Measurements from ENCODE around the gene MMS22L.
A peak's percentile ranks its signal among the peaks of the same experiment; 100 is the strongest.

The MMS22L gene, protein sequence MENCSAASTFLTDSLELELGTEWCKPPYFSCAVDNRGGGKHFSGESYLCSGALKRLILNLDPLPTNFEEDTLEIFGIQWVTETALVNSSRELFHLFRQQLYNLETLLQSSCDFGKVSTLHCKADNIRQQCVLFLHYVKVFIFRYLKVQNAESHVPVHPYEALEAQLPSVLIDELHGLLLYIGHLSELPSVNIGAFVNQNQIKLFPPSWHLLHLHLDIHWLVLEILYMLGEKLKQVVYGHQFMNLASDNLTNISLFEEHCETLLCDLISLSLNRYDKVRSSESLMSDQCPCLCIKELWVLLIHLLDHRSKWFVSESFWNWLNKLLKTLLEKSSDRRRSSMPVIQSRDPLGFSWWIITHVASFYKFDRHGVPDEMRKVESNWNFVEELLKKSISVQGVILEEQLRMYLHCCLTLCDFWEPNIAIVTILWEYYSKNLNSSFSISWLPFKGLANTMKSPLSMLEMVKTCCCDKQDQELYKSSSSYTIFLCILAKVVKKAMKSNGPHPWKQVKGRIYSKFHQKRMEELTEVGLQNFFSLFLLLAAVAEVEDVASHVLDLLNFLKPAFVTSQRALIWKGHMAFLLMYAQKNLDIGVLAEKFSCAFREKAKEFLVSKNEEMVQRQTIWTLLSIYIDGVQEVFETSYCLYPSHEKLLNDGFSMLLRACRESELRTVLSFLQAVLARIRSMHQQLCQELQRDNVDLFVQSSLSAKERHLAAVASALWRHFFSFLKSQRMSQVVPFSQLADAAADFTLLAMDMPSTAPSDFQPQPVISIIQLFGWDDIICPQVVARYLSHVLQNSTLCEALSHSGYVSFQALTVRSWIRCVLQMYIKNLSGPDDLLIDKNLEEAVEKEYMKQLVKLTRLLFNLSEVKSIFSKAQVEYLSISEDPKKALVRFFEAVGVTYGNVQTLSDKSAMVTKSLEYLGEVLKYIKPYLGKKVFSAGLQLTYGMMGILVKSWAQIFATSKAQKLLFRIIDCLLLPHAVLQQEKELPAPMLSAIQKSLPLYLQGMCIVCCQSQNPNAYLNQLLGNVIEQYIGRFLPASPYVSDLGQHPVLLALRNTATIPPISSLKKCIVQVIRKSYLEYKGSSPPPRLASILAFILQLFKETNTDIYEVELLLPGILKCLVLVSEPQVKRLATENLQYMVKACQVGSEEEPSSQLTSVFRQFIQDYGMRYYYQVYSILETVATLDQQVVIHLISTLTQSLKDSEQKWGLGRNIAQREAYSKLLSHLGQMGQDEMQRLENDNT
- 17.5 to 18.4 (median 18.3) reads per million in 3 donors for total RNA-seq

DNA sequence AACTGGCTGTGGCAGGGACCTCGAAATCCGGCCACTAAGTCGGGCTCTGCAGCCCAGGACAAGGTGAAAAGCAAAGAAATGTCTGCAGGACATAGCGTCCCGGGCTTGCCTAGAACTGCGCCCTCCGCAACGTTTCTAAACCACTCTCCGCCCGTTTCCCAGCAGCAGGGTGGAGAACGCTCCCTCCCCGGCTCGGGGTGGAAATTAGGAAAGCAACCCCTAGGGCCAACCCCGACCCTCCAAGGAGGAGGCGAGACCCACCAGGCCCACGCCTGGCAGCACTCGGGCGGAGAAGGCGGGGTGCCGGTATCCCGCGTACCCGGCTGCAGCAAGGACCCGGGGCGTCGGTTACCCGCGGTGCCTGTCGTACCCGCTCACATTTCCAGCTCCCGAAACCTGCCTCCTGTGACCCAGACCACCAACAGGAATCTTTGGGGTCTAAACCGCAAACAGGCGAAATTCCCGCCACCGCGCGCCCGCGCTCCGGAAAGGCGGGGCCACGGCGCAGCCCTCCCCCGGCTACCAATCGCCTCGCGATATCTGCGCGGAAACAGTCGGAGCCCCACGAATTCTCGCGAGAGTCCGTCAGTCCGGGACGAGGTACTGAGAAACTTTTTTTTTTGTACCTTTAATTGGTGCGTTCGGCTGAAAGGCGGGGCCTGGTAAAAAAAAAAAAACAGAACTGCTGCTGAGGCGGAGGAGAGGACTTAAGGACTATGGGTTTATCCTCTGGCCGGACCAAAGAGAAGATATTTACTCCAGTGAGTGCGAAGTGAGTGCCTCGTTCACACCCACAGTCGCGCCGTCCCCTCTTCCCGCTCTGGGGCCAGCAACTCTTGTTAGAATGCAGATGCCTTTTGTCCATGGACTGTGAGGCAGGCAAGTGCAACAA is at the start of gene MMS22L:
MMS22L (minus strand) TSS at position 491 of the 892 bp plus-strand sequence. CDS start 739 bp downstream, outside the sequence.
- DNase-seq: peak; percentile 85 to 91 (median 86)
- Histone ChIP-seq H3K4me3 (ENCODE audit: insufficient read depth, low read depth, low read length, poor library complexity, severe bottlenecking) (peak within 1 kb of the TSS; percentile 98), H3K27me3 (replicated peaks; ENCODE audit: control insufficient read depth, insufficient read depth, low read length, poor library complexity, severe bottlenecking) (no peaks in the 10 kb centered on the region), H3K36me3 (ENCODE audit: control insufficient read depth, insufficient read depth, low read length) (no peaks in the 10 kb centered on the region), H3K9me3 (ENCODE audit: control insufficient read depth, low read length) (no peaks in the 10 kb centered on the region), H3K27ac (ENCODE audit: insufficient read depth, low read length, poor library complexity, severe bottlenecking) (peak within 1 kb of the TSS; percentile 65), H3K4me1 (ENCODE audit: control insufficient read depth, insufficient read depth, low read length, poor library complexity, severe bottlenecking) (peaks cover 5% of the 10 kb centered on the region)

DNA sequence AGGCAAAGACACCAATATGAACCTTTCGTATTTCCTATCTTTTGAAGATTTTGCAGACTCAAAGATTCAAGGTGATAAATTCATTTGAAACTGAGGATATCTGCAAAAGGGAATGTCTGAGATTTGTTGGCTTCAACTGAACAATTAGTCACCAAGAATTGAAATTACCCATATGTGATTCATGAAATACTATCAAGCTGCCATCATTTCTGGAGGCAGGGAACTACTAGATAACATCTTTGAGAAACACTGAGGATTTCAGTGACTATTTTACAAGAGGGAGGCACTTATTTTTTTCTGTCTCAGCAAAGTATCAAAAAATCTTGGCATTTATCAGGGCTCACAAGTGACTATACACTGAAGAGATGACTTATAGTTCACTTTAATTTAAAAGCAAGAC is 39.8 kb upstream of the MMS22L start:
- no peak overlapping the region for H3K4me3 ChIP-seq (ENCODE audit: insufficient read depth, low read depth, low read length, poor library complexity, severe bottlenecking)
- no peaks in the 10 kb centered on the region for H3K4me1 ChIP-seq (ENCODE audit: control insufficient read depth, insufficient read depth, low read length, poor library complexity, severe bottlenecking)
- no peaks in the 10 kb centered on the region for H3K36me3 ChIP-seq (ENCODE audit: control insufficient read depth, insufficient read depth, low read length)
- H3K27ac ChIP-seq (ENCODE audit: insufficient read depth, low read length, poor library complexity, severe bottlenecking): no peak overlapping the region
- H3K27me3 ChIP-seq (replicated peaks; ENCODE audit: control insufficient read depth, insufficient read depth, low read length, poor library complexity, severe bottlenecking): no peaks in the 10 kb centered on the region
- H3K9me3 ChIP-seq (ENCODE audit: control insufficient read depth, low read length): no peaks in the 10 kb centered on the region
- DNase-seq: no peak

DNA sequence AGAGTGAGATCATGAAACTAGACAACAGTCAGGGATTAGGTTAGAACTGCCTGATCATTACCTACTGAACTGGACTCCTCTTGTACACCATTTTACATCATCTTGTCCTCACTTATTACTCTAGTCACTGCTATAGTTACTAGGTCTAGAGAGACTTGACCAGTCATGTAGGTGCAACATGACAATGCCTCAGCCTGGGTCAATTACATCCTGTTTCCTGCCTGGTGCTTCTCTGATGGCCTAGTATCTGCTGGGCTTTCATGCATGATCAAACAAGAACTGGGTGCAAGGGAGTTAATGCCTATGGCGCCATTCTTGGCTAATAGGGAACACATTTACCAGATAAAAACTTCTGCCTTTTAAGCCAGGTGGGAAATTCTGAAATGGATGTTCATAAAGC is 39.2 kb upstream of the MMS22L start:
- Histone ChIP-seq H3K4me1 (ENCODE audit: control insufficient read depth, insufficient read depth, low read length, poor library complexity, severe bottlenecking) (no peaks in the 10 kb centered on the region), H3K4me3 (ENCODE audit: insufficient read depth, low read depth, low read length, poor library complexity, severe bottlenecking) (no peak overlapping the region), H3K27me3 (replicated peaks; ENCODE audit: control insufficient read depth, insufficient read depth, low read length, poor library complexity, severe bottlenecking) (no peaks in the 10 kb centered on the region), H3K9me3 (ENCODE audit: control insufficient read depth, low read length) (no peaks in the 10 kb centered on the region), H3K36me3 (ENCODE audit: control insufficient read depth, insufficient read depth, low read length) (no peaks in the 10 kb centered on the region), H3K27ac (ENCODE audit: insufficient read depth, low read length, poor library complexity, severe bottlenecking) (no peak overlapping the region)
- DNase-seq: no peak

DNA sequence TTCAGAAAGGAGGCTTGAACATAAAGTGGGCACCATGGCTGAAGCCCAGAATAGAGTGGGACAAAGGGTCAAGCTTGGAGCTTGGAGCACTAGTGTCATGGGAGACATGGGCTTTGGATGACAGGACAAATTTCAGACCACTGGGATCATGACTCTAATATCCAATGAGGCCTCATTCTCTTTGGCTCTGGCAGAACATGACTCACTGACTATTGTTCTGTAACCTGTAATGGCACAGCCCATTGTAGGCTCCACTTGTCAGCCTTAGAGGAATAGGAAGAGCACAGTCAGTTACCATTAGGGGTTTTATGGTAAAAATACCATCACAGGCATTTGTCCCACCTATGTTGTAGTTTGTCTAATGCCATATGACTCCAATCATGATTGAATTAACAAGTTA is 34.0 kb upstream of the MMS22L start:
- Histone ChIP-seq H3K36me3 (ENCODE audit: control insufficient read depth, insufficient read depth, low read length) (no peaks in the 10 kb centered on the region), H3K4me3 (ENCODE audit: insufficient read depth, low read depth, low read length, poor library complexity, severe bottlenecking) (no peak overlapping the region), H3K9me3 (ENCODE audit: control insufficient read depth, low read length) (no peaks in the 10 kb centered on the region), H3K27ac (ENCODE audit: insufficient read depth, low read length, poor library complexity, severe bottlenecking) (no peak overlapping the region), H3K27me3 (replicated peaks; ENCODE audit: control insufficient read depth, insufficient read depth, low read length, poor library complexity, severe bottlenecking) (no peaks in the 10 kb centered on the region), H3K4me1 (ENCODE audit: control insufficient read depth, insufficient read depth, low read length, poor library complexity, severe bottlenecking) (no peaks in the 10 kb centered on the region)
- DNase-seq: no peak

DNA sequence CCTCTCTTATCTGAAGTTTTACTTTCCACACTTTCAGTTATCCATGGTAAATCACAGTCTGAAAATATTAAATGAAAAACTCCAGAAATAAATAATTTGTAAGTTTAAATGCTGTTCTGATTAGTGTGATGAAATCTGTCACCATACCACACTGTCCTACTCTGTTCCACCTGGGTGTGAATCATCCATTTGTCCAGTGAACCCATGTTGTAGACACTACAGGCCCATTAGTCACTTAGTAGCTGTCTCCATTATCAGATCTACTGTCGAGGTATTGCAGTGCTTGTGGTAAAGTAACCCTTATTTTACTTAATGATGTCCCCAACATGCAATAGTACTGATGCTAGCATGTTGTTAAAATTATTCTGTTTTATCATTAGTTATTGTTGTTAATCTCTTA is 29.2 kb upstream of the MMS22L start:
- H3K4me3 ChIP-seq (ENCODE audit: insufficient read depth, low read depth, low read length, poor library complexity, severe bottlenecking): no peak overlapping the region

DNA sequence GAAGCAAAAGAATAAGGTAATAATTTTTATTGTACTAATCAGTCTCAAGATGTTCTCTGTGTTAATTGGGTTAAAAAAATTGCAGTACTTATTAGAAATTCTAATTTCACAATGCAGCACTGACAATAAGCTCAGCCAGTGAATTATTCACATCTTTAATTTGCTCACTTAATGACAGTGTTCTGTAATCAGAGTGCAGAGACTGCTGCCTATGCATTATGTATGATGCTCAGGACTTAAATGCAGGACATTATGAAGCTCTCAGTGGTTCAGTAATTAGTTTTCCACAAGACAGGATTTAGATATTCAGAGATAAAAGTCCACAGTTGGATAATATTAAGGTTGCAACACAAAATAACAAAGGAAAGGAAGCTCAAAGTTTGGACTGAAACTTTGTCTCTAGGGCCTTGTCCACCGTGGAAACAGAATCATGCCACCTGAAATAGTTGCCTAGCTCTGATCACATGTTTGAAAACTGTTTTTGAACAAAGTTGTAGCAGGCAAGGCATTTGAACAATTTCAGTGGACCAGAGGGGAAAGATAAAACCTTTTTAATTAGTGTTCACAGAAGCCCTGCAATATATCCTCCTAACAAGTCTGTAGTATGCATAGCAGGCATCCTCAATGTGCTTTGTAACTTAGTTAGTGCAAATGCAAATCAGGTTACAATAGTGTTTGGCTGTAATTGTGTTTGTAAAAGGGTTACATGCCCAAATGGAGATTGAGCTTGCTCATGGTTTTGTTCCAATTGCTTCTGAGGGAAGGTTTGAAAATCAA is 23.7 kb upstream of the MMS22L start:
- no peak overlapping the region for H3K4me3 ChIP-seq (ENCODE audit: insufficient read depth, low read depth, low read length, poor library complexity, severe bottlenecking)
- DNase-seq: no peak
- no peak overlapping the region for H3K27ac ChIP-seq (ENCODE audit: insufficient read depth, low read length, poor library complexity, severe bottlenecking)
- H3K36me3 ChIP-seq (ENCODE audit: control insufficient read depth, insufficient read depth, low read length): no peaks in the 10 kb centered on the region
- no peaks in the 10 kb centered on the region for H3K27me3 ChIP-seq (replicated peaks; ENCODE audit: control insufficient read depth, insufficient read depth, low read length, poor library complexity, severe bottlenecking)
- no peaks in the 10 kb centered on the region for H3K4me1 ChIP-seq (ENCODE audit: control insufficient read depth, insufficient read depth, low read length, poor library complexity, severe bottlenecking)
- no peaks in the 10 kb centered on the region for H3K9me3 ChIP-seq (ENCODE audit: control insufficient read depth, low read length)

More for the DNA sequence above, 29.2 kb upstream of the MMS22L start:
- Histone ChIP-seq H3K27ac (ENCODE audit: insufficient read depth, low read length, poor library complexity, severe bottlenecking) (no peak overlapping the region), H3K27me3 (replicated peaks; ENCODE audit: control insufficient read depth, insufficient read depth, low read length, poor library complexity, severe bottlenecking) (no peaks in the 10 kb centered on the region), H3K9me3 (ENCODE audit: control insufficient read depth, low read length) (no peaks in the 10 kb centered on the region), H3K4me1 (ENCODE audit: control insufficient read depth, insufficient read depth, low read length, poor library complexity, severe bottlenecking) (no peaks in the 10 kb centered on the region), H3K36me3 (ENCODE audit: control insufficient read depth, insufficient read depth, low read length) (no peaks in the 10 kb centered on the region)
- DNase-seq: no peak

DNA sequence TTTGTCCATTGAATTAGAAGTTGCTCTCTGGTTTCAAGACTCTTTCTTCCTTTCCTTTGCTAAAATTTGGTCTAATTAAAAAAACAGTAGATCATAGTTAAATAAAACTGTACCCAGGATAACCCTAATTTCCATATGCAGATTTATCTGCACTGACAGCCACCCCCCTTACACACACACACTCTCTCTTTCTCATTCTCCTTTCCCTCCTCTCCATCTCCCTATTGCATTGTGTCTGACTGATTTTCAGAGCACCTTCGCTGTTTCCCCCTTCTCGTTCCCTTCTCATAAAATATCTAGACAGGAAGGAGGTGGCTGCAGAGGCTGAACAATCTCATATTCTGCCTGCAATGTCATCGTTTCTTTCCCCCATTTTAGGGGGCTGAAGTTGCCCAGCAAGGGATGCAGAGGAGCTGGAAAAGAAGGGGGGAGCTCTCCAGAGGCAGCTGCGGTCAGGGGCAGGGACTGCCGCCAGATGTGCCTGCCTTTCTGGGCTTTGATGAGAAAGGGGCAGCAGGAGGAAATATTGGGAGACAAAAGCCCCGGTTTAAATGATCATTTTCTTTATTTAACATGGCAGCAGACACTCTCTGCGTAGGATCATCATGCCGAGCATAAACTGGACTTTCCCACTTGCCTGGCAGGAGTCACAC is 22.5 kb upstream of the MMS22L start:
- Histone ChIP-seq H3K27me3 (replicated peaks; ENCODE audit: control insufficient read depth, insufficient read depth, low read length, poor library complexity, severe bottlenecking) (no peaks in the 10 kb centered on the region), H3K4me3 (ENCODE audit: insufficient read depth, low read depth, low read length, poor library complexity, severe bottlenecking) (no peak overlapping the region), H3K27ac (ENCODE audit: insufficient read depth, low read length, poor library complexity, severe bottlenecking) (no peak overlapping the region), H3K36me3 (ENCODE audit: control insufficient read depth, insufficient read depth, low read length) (no peaks in the 10 kb centered on the region), H3K4me1 (ENCODE audit: control insufficient read depth, insufficient read depth, low read length, poor library complexity, severe bottlenecking) (no peaks in the 10 kb centered on the region), H3K9me3 (ENCODE audit: control insufficient read depth, low read length) (no peaks in the 10 kb centered on the region)
- DNase-seq: no peak

DNA sequence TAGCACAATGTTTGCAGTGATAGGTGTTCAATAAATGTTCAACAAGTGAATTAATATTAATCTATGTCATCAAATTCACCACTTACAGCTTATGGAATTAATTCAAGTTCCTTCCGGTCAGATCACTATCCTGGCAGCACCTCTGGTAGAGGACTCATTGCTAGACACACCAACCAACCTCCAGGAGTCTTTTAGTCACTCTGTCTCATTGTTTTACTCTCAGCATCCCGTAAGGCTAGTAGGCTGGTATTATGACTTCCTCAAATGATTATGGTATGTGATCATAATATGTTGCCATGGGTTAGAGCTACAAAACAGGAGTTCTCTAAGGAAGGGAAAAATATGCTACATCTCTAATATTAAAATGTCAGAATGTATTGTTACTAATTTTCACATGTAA is 21.7 kb upstream of the MMS22L start:
- Histone ChIP-seq H3K4me1 (ENCODE audit: control insufficient read depth, insufficient read depth, low read length, poor library complexity, severe bottlenecking) (no peaks in the 10 kb centered on the region), H3K9me3 (ENCODE audit: control insufficient read depth, low read length) (no peaks in the 10 kb centered on the region), H3K36me3 (ENCODE audit: control insufficient read depth, insufficient read depth, low read length) (no peaks in the 10 kb centered on the region), H3K4me3 (ENCODE audit: insufficient read depth, low read depth, low read length, poor library complexity, severe bottlenecking) (no peak overlapping the region), H3K27ac (ENCODE audit: insufficient read depth, low read length, poor library complexity, severe bottlenecking) (no peak overlapping the region), H3K27me3 (replicated peaks; ENCODE audit: control insufficient read depth, insufficient read depth, low read length, poor library complexity, severe bottlenecking) (no peaks in the 10 kb centered on the region)
- no peak for DNase-seq

Data from effector memory CD4-positive, alpha-beta T cell (primary cell).